T-cell (primary cell): ENCODE results near the gene C9orf85. TPM values are rescaled to one million over a fixed set of nuclear protein-coding genes. Genes with fewer than 3 reads are reported as not detected.

Experiments used
- ATAC-seq, 4 experiments: fragments of 200-7000 bp in 3 of 4; fragments of 150-1000 bp in 1 of 4; cut with Tn5 transposase; replicated peaks in 1 of 4; 1 replicate in 3 of 4; 2 replicates in 1 of 4; pipeline ENCODE4 v1.10.0; 2021; ENCODE audit warnings: moderate library complexity in 3 of 4, mild to moderate bottlenecking in 2 of 4, moderate number of reproducible peaks in 1 of 4
- CTCF ChIA-PET, 2 donors: fragments of 300-600 bp; sonication (Branson Sonifier 250); formaldehyde crosslinking; loops; one replicate each; lab custom pipeline; 2022; ENCODE audit warnings: antibody characterized with exemption in 2 of 2; lab: Charles Lee
- POLR2A ChIA-PET, 2 donors: fragments of 300-600 bp; sonication (Branson Sonifier 250); formaldehyde crosslinking; loops; one replicate each; lab custom pipeline; 2022; ENCODE audit warnings: antibody characterized with exemption in 2 of 2; lab: Charles Lee
- DNase-seq, 35 experiments: peaks; one replicate each; pipeline versions ENCODE4 v3.0.0 to v3.0.0-alpha.2; 2013 to 2023
- H3K27ac ChIP-seq: one replicate; pipeline ENCODE4 v1.5.1; 2013; ENCODE audit warnings: low read length
- H3K27me3 ChIP-seq, 2 experiments: replicated peaks in 1 of 2; 1 replicate in 1 of 2; 2 replicates in 1 of 2; pipeline versions ENCODE4 v1.6.1 to v1.7.0; 2013; ENCODE audit warnings: low read length in 1 of 2, mixed read lengths in 1 of 2; ENCODE audit not compliant: control insufficient read depth in 2 of 2, insufficient read depth in 2 of 2; ENCODE audit errors: extremely low read depth in 1 of 2
- H3K36me3 ChIP-seq, 2 donors: 1 replicate in 1 of 2; 2 replicates in 1 of 2; pipeline versions ENCODE4 v1.6.1 to v1.7.0; 2013; ENCODE audit warnings: low read length in 1 of 2; ENCODE audit not compliant: control insufficient read depth in 2 of 2, insufficient read depth in 1 of 2; ENCODE audit errors: extremely low read depth in 1 of 2
- H3K4me1 ChIP-seq, 2 experiments: 1 replicate in 1 of 2; 2 replicates in 1 of 2; pipeline versions ENCODE4 v1.6.1 to v1.7.0; 2013; ENCODE audit warnings: low read length in 2 of 2, mixed read lengths in 1 of 2; ENCODE audit not compliant: insufficient read depth in 2 of 2, control insufficient read depth in 1 of 2; ENCODE audit errors: extremely low read depth in 1 of 2
- H3K4me3 ChIP-seq, 2 donors: 1 replicate in 1 of 2; 2 replicates in 1 of 2; pipeline versions ENCODE4 v1.5.1 to v1.7.0; 2013; ENCODE audit warnings: mild to moderate bottlenecking in 2 of 2, low read length in 1 of 2, moderate library complexity in 1 of 2; ENCODE audit not compliant: control insufficient read depth in 1 of 2; ENCODE audit errors: extremely low read depth in 1 of 2
- H3K9me3 ChIP-seq: 2 replicates; pipeline ENCODE4 v1.7.0; 2013
- H3K27ac Mint-ChIP-seq, 2 donors: one replicate each; pipeline ENCODE4 v1.8.0; 2020 to 2021; ENCODE audit warnings: mild to moderate bottlenecking in 2 of 2, mixed read lengths in 2 of 2
- H3K27me3 Mint-ChIP-seq, 2 donors: one replicate each; pipeline ENCODE4 v1.8.0; 2021 to 2022; ENCODE audit warnings: mixed read lengths in 2 of 2
- H3K36me3 Mint-ChIP-seq: one replicate; pipeline ENCODE4 v1.8.0; 2021; ENCODE audit warnings: mixed read lengths
- H3K4me1 Mint-ChIP-seq, 3 donors: one replicate each; pipeline ENCODE4 v1.8.0; 2020 to 2022; ENCODE audit warnings: mixed read lengths in 3 of 3, mild to moderate bottlenecking in 1 of 3
- H3K4me3 Mint-ChIP-seq, 3 donors: one replicate each; pipeline ENCODE4 v1.8.0; 2020 to 2022; ENCODE audit warnings: mild to moderate bottlenecking in 3 of 3, mixed read lengths in 3 of 3, moderate library complexity in 3 of 3
- H3K9me3 Mint-ChIP-seq, 3 donors: one replicate each; pipeline ENCODE4 v1.8.0; 2020 to 2022; ENCODE audit warnings: mixed read lengths in 3 of 3
- whole genome bisulfite sequencing: methylation state at CpG from one replicate; pipeline ENCODE4 v1.1.5; 2013; ENCODE audit warnings: missing lambda C conversion rate; ENCODE audit not compliant: insufficient coverage; 5-methylcytosine and 5-hydroxymethylcytosine counted together
- total RNA-seq, 35 experiments: library from RNA in 6 of 35; stranded (reverse) in 6 of 35; fragments of 120-200 nt in 1 of 35; gene quantifications; one replicate each; pipeline versions ENCODE4 v1.2.1 to v1.2.4 and lab custom pipeline; 2013 to 2026

Gene C9orf85
- total RNA-seq, 5 donors from 2014 or later (not counting 1 experiment from before 2014, with no cell fraction given) = 6.1 to 10.0 (median 7.6) TPM

GRCh38 chr9:71878327-71879274 is 32.8 kb upstream of the C9orf85 start:
- H3K9me3 ChIP-seq = peaks cover 7% of the 10 kb centered on the region
- ChIA-PET CTCF (interaction anchor here (0.8 to 1.0 kb wide), 2 partner anchors 9 to 26 kb away, joined by 3 to 4 read pairs; no protein-coding TSS in a partner anchor), POLR2A (interaction anchor here (0.6 kb wide), 4 partner anchors 10 to 129 kb away, joined by 3 to 4 read pairs (median 4); no protein-coding TSS in a partner anchor)
- peaks cover 18 to 37% (median 20%) of the 10 kb centered on the region in 3 donors for H3K9me3 Mint-ChIP-seq
- WGBS = no CpG with 5 or more reads among the region's 4 CpGs
- H3K4me3 ChIP-seq = no peak overlapping the region
- H3K27me3 Mint-ChIP-seq = no peaks in the 10 kb centered on the region
- no peak overlapping the region for H3K4me3 Mint-ChIP-seq
- no peak overlapping the region for H3K27ac Mint-ChIP-seq
- no peak overlapping the region for H3K27ac ChIP-seq
- peaks cover 14 to 35% (median 16%) of the 10 kb centered on the region in 3 donors for H3K4me1 Mint-ChIP-seq
- ATAC-seq (no peak), DNase-seq (no peak)
- H3K27me3 ChIP-seq = no peaks in the 10 kb centered on the region
- H3K36me3 ChIP-seq = peaks cover 0 to 5% of the 10 kb centered on the region in 2 donors
- peaks cover 52% of the 10 kb centered on the region for H3K36me3 Mint-ChIP-seq
- peaks cover 0 to 3% of the 10 kb centered on the region in 2 experiments for H3K4me1 ChIP-seq

- Mint-ChIP-seq H3K36me3 (peaks cover 55% of the 10 kb centered on the region), H3K9me3 (peaks cover 25 to 48% (median 28%) of the 10 kb centered on the region in 3 donors), H3K4me1 (peaks cover 19 to 47% (median 20%) of the 10 kb centered on the region in 3 donors), H3K27me3 (no peaks in the 10 kb centered on the region), H3K27ac (no peak overlapping the region), H3K4me3 (no peak overlapping the region)
- DNase-seq = no peak
- no peaks in the 10 kb centered on the region for H3K27me3 ChIP-seq
- peaks cover 12% of the 10 kb centered on the region for H3K9me3 ChIP-seq
- peaks cover 0 to 3% of the 10 kb centered on the region in 2 experiments for H3K4me1 ChIP-seq
- peaks cover 0 to 2% of the 10 kb centered on the region in 2 donors for H3K36me3 ChIP-seq
- ATAC-seq = no peak
- ChIA-PET POLR2A (interaction anchor here in 1 of 2 donors (0.6 kb wide), 1 partner anchor 75 kb away, joined by 5 read pairs; no protein-coding TSS in a partner anchor), CTCF (interaction anchor here in 1 of 2 donors (0.8 kb wide), 1 partner anchor 8 kb away, joined by 3 read pairs; no protein-coding TSS in a partner anchor)
- H3K4me3 ChIP-seq = no peak overlapping the region
- no CpG with 5 or more reads among the region's 2 CpGs for WGBS
- H3K27ac ChIP-seq = no peak overlapping the region
Measured at GRCh38 chr9:71879644-71880174, 31.7 kb upstream of the C9orf85 start.

GRCh38 chr9:71884005-71884404 is 27.4 kb upstream of the C9orf85 start:
- no peak overlapping the region for H3K4me3 Mint-ChIP-seq
- no peak overlapping the region for H3K27ac ChIP-seq
- no peaks in the 10 kb centered on the region for H3K36me3 ChIP-seq
- ATAC-seq (no peak), DNase-seq (no peak)
- H3K27me3 ChIP-seq = no peaks in the 10 kb centered on the region
- no peaks in the 10 kb centered on the region for H3K27me3 Mint-ChIP-seq
- peaks cover 9 to 16% of the 10 kb centered on the region in 2 experiments for H3K4me1 ChIP-seq
- peaks cover 36 to 58% (median 41%) of the 10 kb centered on the region in 3 donors for H3K4me1 Mint-ChIP-seq
- H3K36me3 Mint-ChIP-seq = peaks cover 43% of the 10 kb centered on the region
- peaks cover 9% of the 10 kb centered on the region for H3K9me3 ChIP-seq
- ChIA-PET CTCF (interaction anchor here in 1 of 2 donors (0.6 kb wide), 1 partner anchor 978 kb away, joined by 4 read pairs; no protein-coding TSS in a partner anchor), POLR2A (interaction anchor here in 1 of 2 donors (0.7 kb wide), 2 partner anchors 23 to 65 kb away, joined by 3 to 4 read pairs; no protein-coding TSS in a partner anchor)
- H3K4me3 ChIP-seq = no peak overlapping the region
- no peak overlapping the region for H3K27ac Mint-ChIP-seq
- H3K9me3 Mint-ChIP-seq = peaks cover 18 to 35% (median 22%) of the 10 kb centered on the region in 3 donors

GRCh38 chr9:71885467-71885866 is 26.0 kb upstream of the C9orf85 start:
- Histone ChIP-seq H3K9me3 (peaks cover 9% of the 10 kb centered on the region), H3K4me1 (peaks cover 9 to 18% of the 10 kb centered on the region in 2 experiments), H3K27me3 (no peaks in the 10 kb centered on the region), H3K27ac (no peak overlapping the region), H3K4me3 (no peak overlapping the region), H3K36me3 (no peaks in the 10 kb centered on the region)
- Mint-ChIP-seq H3K9me3 (peaks cover 12 to 25% (median 13%) of the 10 kb centered on the region in 3 donors), H3K27ac (peak overlapping the region; percentile 70 to 79), H3K36me3 (peaks cover 40% of the 10 kb centered on the region), H3K4me1 (peaks cover 42 to 59% (median 46%) of the 10 kb centered on the region in 3 donors), H3K27me3 (no peaks in the 10 kb centered on the region), H3K4me3 (no peak overlapping the region)
- ChIA-PET CTCF (no interaction called here), POLR2A (no interaction called here)
- ATAC-seq (no peak), DNase-seq (no peak)
- no CpG with 5 or more reads among the region's 2 CpGs for WGBS

GRCh38 chr9:71886015-71886414 is 25.4 kb upstream of the C9orf85 start:
- no peak for ATAC-seq
- peaks cover 9% of the 10 kb centered on the region for H3K9me3 ChIP-seq
- peaks cover 36% of the 10 kb centered on the region for H3K36me3 Mint-ChIP-seq
- no peaks in the 10 kb centered on the region for H3K27me3 ChIP-seq
- peak overlapping the region in 1 of 3 donors; percentile 32 for H3K4me3 Mint-ChIP-seq
- no peak overlapping the region for H3K4me3 ChIP-seq
- CTCF ChIA-PET = interaction anchor here (0.5 to 0.7 kb wide), 3 partner anchors 18 to 139 kb away, joined by 3 to 4 read pairs (median 3); no protein-coding TSS in a partner anchor
- H3K36me3 ChIP-seq = no peaks in the 10 kb centered on the region
- POLR2A ChIA-PET = no interaction called here
- peaks cover 46 to 59% (median 47%) of the 10 kb centered on the region in 3 donors for H3K4me1 Mint-ChIP-seq
- no peak for DNase-seq
- H3K4me1 ChIP-seq = peaks cover 9 to 18% of the 10 kb centered on the region in 2 experiments
- peaks cover 9 to 21% (median 10%) of the 10 kb centered on the region in 3 donors for H3K9me3 Mint-ChIP-seq
- peak overlapping the region; percentile 52 to 79 for H3K27ac Mint-ChIP-seq
- WGBS = no CpG with 5 or more reads among the region's 1 CpG
- no peaks in the 10 kb centered on the region for H3K27me3 Mint-ChIP-seq
- H3K27ac ChIP-seq = no peak overlapping the region

GRCh38 chr9:71886541-71886940 is 24.9 kb upstream of the C9orf85 start:
- peak overlapping the region; percentile 52 to 79 for H3K27ac Mint-ChIP-seq
- Histone ChIP-seq H3K9me3 (peaks cover 9% of the 10 kb centered on the region), H3K27ac (no peak overlapping the region), H3K4me3 (peak overlapping the region in 1 of 2 donors; percentile 32), H3K36me3 (no peaks in the 10 kb centered on the region), H3K27me3 (no peaks in the 10 kb centered on the region), H3K4me1 (peaks cover 9 to 18% of the 10 kb centered on the region in 2 experiments)
- no peaks in the 10 kb centered on the region for H3K27me3 Mint-ChIP-seq
- DNase-seq (no peak), ATAC-seq (no peak)
- POLR2A ChIA-PET = no interaction called here
- H3K4me3 Mint-ChIP-seq = peak overlapping the region in 1 of 3 donors; percentile 32
- H3K4me1 Mint-ChIP-seq = peaks cover 51 to 59% (median 52%) of the 10 kb centered on the region in 3 donors
- H3K9me3 Mint-ChIP-seq = peaks cover 8 to 16% (median 10%) of the 10 kb centered on the region in 3 donors
- H3K36me3 Mint-ChIP-seq = peaks cover 31% of the 10 kb centered on the region
- 79% methylated on average over 8 of the region's 10 CpGs for WGBS
- CTCF ChIA-PET = interaction anchor here (0.5 to 1.4 kb wide), 5 partner anchors 17 to 139 kb away, joined by 3 to 4 read pairs (median 3); partner anchors contain the start of gene C9orf85 (in 1 of the 2)
